K562 (cell line): ENCODE data around the gene BRD3. TPM values are rescaled to one million over a fixed set of nuclear protein-coding genes. Genes with fewer than 3 reads are reported as not detected.
A peak's percentile ranks its signal among the peaks of the same experiment; 100 is the strongest.

ENCODE experiments used
- GTF2E2 ChIP-seq: fragments of 200-800 bp; sonication (Bioruptor generic); IDR thresholded peaks from 2 replicates; pipeline ENCODE4 v1.6.1; 2016; ENCODE audit warnings: missing genetic modification characterization, missing compliant biosample characterization
- JUNB ChIP-seq: fragments of 450-650 bp; formaldehyde crosslinking; conservative IDR thresholded peaks from 2 replicates; pipeline ENCODE4 v1.4.0; 2020; ENCODE audit warnings: mild to moderate bottlenecking
- KLF6 ChIP-seq: fragments of 250-450 bp; sonication (Bioruptor Pico); IDR thresholded peaks from 2 replicates; pipeline ENCODE4 v1.4.0; 2020; ENCODE audit warnings: mild to moderate bottlenecking, moderate library complexity, borderline replicate concordance
- LARP7 ChIP-seq: fragments of 450-650 bp; IDR thresholded peaks from 2 replicates; pipeline ENCODE4 v1.6.1; 2016
- PHB2 ChIP-seq: fragments of 450-650 bp; IDR thresholded peaks from 2 replicates; pipeline ENCODE4 v1.6.1; 2017; ENCODE audit warnings: low read depth
- PRPF4 ChIP-seq: fragments of 200-400 bp; formaldehyde crosslinking; IDR thresholded peaks from one replicate; pipeline ENCODE4 v1.6.1; 2017; ENCODE audit warnings: low read length, low read depth, mild to moderate bottlenecking; ENCODE audit not compliant: insufficient read depth, poor library complexity, severe bottlenecking
- RAD21 ChIP-seq, 2 experiments: fragments of 250-450 bp in 1 of 2; fragments of 450-650 bp in 1 of 2; sonication (Bioruptor Pico) in 1 of 2; formaldehyde crosslinking in 1 of 2; IDR thresholded peaks in 1 of 2; conservative IDR thresholded peaks in 1 of 2; 2 replicates each; pipeline versions ENCODE4 v1.4.0 to v1.8.0; 2020 to 2022; ENCODE audit warnings: mild to moderate bottlenecking in 2 of 2, moderate library complexity in 1 of 2
- RFX1 ChIP-seq: fragments of 450-650 bp; IDR thresholded peaks from 2 replicates; pipeline ENCODE4 v1.6.1; 2016; ENCODE audit warnings: mild to moderate bottlenecking, moderate library complexity
- SNIP1 ChIP-seq: fragments of 450-650 bp; IDR thresholded peaks from 2 replicates; pipeline ENCODE4 v1.7.1; 2017; ENCODE audit warnings: low read depth, mild to moderate bottlenecking
- TCF3 ChIP-seq: sonication (generic); formaldehyde crosslinking; IDR thresholded peaks from 2 replicates; pipeline ENCODE4 v1.4.0; 2020; ENCODE audit warnings: mild to moderate bottlenecking, missing genetic modification reagents
- TFAM ChIP-seq: fragments of 250-450 bp; sonication (Bioruptor Pico); conservative IDR thresholded peaks from 2 replicates; pipeline ENCODE4 v1.5.0; 2021; ENCODE audit warnings: mild to moderate bottlenecking, moderate library complexity
- XRCC3 ChIP-seq: fragments of 450-650 bp; IDR thresholded peaks from 2 replicates; pipeline ENCODE4 v1.6.1; 2017; ENCODE audit warnings: mild to moderate bottlenecking, moderate library complexity
- ZBTB1 ChIP-seq: sonication (generic); formaldehyde crosslinking; IDR thresholded peaks from 2 replicates; pipeline ENCODE4 v1.8.1; 2023; ENCODE audit warnings: missing genetic modification reagents, low read depth, mild to moderate bottlenecking, borderline replicate concordance
- ZBTB17 ChIP-seq: fragments of 450-650 bp; formaldehyde crosslinking; IDR thresholded peaks from 2 replicates; pipeline ENCODE4 v1.4.0; 2020; ENCODE audit warnings: mild to moderate bottlenecking
- ZBTB40 ChIP-seq, 2 experiments: fragments of 450-650 bp in 1 of 2; sonication (generic) in 1 of 2; formaldehyde crosslinking in 1 of 2; IDR thresholded peaks; 2 replicates each; pipeline versions ENCODE4 v1.7.1 to v1.9.0; 2016 to 2022; ENCODE audit warnings: inconsistent platforms in 1 of 2, mild to moderate bottlenecking in 1 of 2, missing genetic modification reagents in 1 of 2
- ZBTB7A ChIP-seq: IDR thresholded peaks from 2 replicates; pipeline ENCODE4 v1.6.1; 2011; ENCODE audit warnings: low read depth, mild to moderate bottlenecking, low read length, moderate library complexity, borderline replicate concordance; ENCODE audit not compliant: control insufficient read depth
- ZFP36 ChIP-seq: fragments of 150-350 bp; IDR thresholded peaks from 2 replicates; pipeline ENCODE4 v1.6.1; 2018; ENCODE audit warnings: low read length, low read depth; ENCODE audit not compliant: partially characterized antibody
- ZNF24 ChIP-seq: fragments of 450-650 bp; IDR thresholded peaks from 2 replicates; pipeline ENCODE4 v1.6.1; 2016
- ZNF253 ChIP-seq: fragments of 250-450 bp; sonication (Bioruptor Pico); conservative IDR thresholded peaks from 2 replicates; pipeline ENCODE4 v1.6.1; 2021; ENCODE audit warnings: mild to moderate bottlenecking
- ZNF384 ChIP-seq: IDR thresholded peaks from 2 replicates; pipeline ENCODE4 v1.6.1; 2012; ENCODE audit warnings: low read depth, low read length, improper control_type of control experiment
- ZNF707 ChIP-seq: fragments of 250-450 bp; sonication (Bioruptor Pico); conservative IDR thresholded peaks from 2 replicates; pipeline ENCODE4 v1.8.0; 2022; ENCODE audit warnings: inconsistent platforms, mild to moderate bottlenecking, moderate library complexity
- polyA plus RNA-seq, 8 experiments: library from polyadenylated mRNA; depleted of rRNA in 4 of 8; stranded (reverse) in 5 of 8; unstranded in 3 of 8; fragments of >200 nt; fragmentation: Nextera tagmentation in 2 of 8; fragmentation: Illumina TruSeq in 1 of 8; extraction: Ambion mirVana in 2 of 8; extraction: Trizol in 1 of 8; gene quantifications; 2 replicates each; pipeline versions ENCODE4 v1.2.1 to v1.2.3, GENCODE V29; 2011 to 2014; ENCODE audit warnings: inconsistent platforms in 1 of 8, missing spikeins in 1 of 8
- total RNA-seq, 7 experiments: library from RNA; depleted of rRNA in 6 of 7; stranded (reverse); fragments of >200 nt in 6 of 7; fragmentation: Illumina TruSeq in 2 of 7; extraction: Trizol in 2 of 7; gene quantifications; 2 replicates each; pipeline versions ENCODE4 v1.2.1 to v1.2.3, GENCODE V29; 2011 to 2021; ENCODE audit warnings: low replicate concordance in 1 of 7

BRD3 gene
- total and polyA plus RNA-seq, 9 of the 15 experiments (the other 6 are each of a cell fraction or from before 2014, with no cell fraction given), result 0.82 to 37.1 (median 4.2) TPM

DNA sequence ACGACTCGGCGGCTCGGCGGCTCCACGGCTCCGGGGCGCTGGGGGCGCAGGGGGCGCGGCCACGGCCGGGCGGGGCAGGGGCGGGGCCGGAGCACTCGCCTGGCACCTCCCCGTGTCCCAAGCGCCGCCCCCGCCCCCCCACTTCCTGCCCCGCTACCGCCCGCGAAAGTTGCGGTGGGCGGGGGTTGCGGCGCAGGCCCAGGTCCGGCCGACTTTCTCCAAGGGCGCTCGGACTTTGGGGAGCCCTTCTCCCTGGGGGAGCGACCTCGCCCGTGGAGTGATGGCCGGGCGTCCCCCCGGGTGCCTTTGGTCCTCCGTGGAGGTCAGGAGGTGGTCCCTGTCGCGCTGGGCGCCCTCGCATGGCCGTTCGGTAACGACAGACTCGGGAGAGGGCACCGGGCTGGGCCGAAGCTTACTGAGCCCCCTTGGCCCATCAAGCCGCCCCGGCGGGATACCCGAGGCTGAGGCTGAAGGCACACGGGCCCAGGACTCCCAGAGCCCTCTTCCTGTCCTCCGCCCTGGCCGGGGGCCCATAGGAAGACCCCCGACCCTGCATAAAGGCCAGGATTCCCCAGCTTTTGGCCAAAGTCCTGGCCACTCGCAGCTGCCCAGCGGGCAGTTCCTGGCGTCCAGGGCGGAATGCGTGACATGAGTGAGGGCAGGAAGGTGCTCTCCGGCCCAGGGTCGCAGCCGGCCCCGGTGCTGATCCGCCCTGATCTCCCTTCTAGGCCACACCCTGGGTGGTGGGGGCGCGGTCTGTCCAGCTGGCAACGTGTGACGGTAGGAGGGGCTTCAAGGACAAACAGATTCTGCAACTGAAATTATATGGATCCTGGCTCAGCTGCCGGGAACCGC, 74.8 kb downstream of the BRD3 start (continued):
- TF ChIP-seq KLF6 (no peak), ZBTB1 (peak; percentile 54; the same call in 1 of the 2 replicates), ZNF707 (CRISPR knock-in tag) (no peak), ZNF24 (no peak), JUNB (CRISPR knock-in tag) (no peak), XRCC3 (no peak), PRPF4 (no peak), TFAM (CRISPR knock-in tag) (no peak), TCF3 (no peak), GTF2E2 (tag) (no peak), RAD21 (CRISPR knock-in tag; conservative IDR thresholded peaks at IDR 0.05 in 1 of 2, IDR thresholded peaks at IDR 0.05 in 1 of 2) (peak; percentile 39 to 43), RFX1 (no peak), ZBTB40 (IDR thresholded peaks at IDR 0.05) (no peak), ZBTB40 (CRISPR knock-in tag; IDR thresholded peaks at IDR 0.05) (no peak), LARP7 (no peak), ZFP36 (no peak), ZBTB17 (CRISPR knock-in tag) (no peak), PHB2 (no peak), ZBTB7A (peak; percentile 76; the same call in 1 of the 2 replicates), ZNF384 (no peak), SNIP1 (no peak), ZNF253 (no peak)
